ENCODE measurements around the gene USP40. TPM values are rescaled to one million over a fixed set of nuclear protein-coding genes. Genes with fewer than 3 reads are reported as not detected.

The USP40 gene
- total RNA-seq, 1 donor from 2014 or later, result 39.0 TPM

- no peak for DNase-seq (ENCODE audit: low spot score)
Observed at GRCh38 chr2:233463586-233463985, 103.0 kb downstream of the USP40 start.

- no peak for DNase-seq (ENCODE audit: low spot score)
Observed at GRCh38 chr2:233462826-233463470, 103.6 kb downstream of the USP40 start.

DNA sequence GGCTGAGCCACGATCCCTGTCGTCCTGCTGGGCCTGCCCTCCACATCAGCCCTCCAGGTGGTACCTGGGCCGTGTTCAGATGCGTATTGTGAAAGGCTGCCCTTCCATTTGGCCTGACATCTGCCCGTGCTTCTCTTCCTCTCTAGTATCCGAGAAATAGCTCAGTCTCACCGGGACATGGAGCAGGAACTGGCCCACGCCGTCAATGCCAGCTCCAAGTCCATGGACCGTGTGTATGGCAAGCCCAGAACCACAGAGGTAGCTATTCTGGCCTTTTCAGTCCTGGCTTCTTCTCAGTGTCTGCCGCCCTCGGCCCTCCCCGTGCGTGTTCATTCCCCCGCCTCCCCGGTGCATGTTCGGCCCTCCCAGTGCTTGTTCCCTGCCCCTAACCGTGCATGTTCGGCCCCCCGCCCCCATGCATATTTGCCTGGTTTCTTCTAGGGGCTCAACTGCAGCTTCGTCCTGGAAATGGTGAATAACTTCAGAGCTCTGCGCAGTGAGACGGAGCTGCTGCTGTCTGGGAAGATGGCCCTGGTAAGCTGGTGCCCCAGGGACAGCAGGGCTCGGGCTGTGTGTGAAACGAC is 104.3 kb downstream of the USP40 start:
- DNase-seq (ENCODE audit: low spot score), result no peak

GRCh38 chr2:233461481-233461891 is 105.1 kb downstream of the USP40 start:
- no peak for DNase-seq (ENCODE audit: low spot score)

DNA sequence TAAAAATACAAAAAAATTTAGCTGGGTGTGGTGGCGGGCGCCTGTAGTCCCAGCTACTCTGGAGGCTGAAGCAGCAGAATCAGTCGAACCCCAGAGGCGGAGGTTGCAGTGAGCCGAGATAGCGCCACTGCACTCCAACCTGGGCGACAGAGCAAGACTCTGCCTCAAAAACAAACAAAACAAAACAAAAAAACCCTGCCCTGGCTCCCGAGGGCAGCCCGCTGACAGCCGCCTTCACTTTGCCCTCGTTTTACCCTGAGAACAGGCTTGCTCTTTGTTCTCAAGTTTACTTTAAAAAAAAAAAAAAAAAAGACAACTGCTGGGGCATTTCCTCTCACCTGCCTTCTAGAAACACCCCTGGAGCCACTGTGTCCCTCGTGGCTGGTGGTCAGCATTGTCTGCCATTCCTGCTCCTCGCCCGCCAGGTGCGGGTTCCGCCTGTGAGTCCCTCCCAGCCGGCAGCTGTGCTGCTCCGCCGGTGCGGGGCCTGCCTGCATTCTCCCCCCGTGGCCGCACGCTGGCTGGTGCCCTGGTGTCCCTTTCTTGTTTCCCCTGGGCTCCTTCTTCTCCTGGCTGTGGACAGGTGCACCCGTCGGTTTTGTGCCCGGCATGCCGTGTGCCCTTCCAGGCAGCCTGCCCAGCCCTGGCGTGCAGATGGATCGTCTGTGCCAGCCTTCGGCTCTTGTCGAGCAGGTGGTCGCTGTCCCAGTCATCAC is 105.7 kb downstream of the USP40 start:
- DNase-seq (ENCODE audit: low spot score), result no peak

DNA sequence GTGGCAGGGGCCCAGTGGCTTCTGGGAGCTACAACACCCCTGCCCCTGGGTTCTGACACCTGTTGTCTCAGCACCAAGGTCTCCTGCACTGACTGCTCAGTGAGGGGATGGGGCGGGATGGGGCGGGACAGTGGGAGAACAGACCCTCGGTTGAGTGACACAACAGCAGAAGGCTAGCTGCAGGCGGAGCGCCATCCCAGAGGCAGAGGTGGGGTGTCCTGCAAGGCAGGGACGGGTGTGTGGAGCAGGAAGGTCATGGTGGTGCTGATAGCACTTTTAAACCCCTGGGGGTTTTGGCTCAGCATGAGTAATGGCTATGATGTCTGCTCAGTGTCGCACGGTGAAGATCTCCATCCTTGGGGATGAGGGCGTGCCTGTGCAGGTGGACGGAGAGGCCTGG is 107.2 kb downstream of the USP40 start:
- DNase-seq (ENCODE audit: low spot score), result no peak

- DNase-seq (ENCODE audit: low spot score), result no peak
Observed at GRCh38 chr2:233458826-233459225, 107.8 kb downstream of the USP40 start.

DNA sequence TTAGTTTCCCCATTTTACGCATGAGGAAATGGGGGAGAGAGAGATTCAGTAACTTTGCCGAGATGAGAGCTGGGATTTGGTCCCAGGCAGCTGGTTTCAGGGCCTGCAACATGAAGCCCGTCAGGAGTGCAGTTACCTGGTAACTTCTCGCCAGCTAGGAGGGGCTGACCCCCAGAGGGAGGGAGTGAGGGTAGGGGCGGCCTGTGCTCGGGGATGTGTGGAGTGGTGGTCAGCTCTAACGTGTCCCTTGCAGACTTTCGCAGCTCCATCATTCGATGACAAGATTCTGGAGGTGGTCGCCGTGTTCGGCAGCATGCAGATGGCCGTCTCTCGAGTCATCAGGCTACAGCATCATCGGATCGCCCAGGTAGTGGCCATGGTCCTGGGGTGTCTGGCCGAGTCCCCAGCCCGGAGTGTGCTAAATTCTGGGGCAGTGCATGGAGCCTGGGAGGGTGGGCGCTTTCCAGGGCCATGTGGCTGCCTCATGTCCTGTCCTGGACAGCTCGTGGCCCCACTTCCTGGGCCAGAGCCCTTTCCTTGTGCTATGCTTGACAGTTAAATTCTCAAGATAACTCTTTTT is 108.5 kb downstream of the USP40 start:
- DNase-seq (ENCODE audit: low spot score), result no peak

GRCh38 chr2:233457356-233457755 is 109.2 kb downstream of the USP40 start:
- DNase-seq (ENCODE audit: low spot score), result no peak

- DNase-seq (ENCODE audit: low spot score), result no peak
Observed at GRCh38 chr2:233456934-233457333, 109.6 kb downstream of the USP40 start.

DNA sequence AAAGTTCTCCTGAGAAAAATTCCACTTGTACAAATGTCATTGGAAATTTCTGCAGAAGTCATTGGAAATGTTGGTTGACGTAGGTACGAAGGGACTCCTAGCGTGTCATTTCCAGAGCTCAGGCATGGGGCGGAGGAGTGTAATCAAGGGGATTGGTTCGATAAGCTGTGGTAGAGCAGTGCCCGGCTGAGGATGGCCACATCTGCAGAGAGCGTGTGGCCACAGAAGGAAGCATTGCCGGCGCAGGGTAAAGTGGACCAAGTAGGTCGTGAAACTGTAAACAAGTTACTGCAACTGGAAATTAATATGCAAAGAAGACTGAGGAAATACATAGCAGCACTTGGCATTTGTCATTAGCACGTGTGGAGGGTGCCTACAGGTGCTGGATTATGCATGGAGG is 110.5 kb downstream of the USP40 start:
- no peak for DNase-seq (ENCODE audit: low spot score)

- DNase-seq (ENCODE audit: low spot score), result no peak
Observed at GRCh38 chr2:233455491-233455890, 111.1 kb downstream of the USP40 start.

DNA sequence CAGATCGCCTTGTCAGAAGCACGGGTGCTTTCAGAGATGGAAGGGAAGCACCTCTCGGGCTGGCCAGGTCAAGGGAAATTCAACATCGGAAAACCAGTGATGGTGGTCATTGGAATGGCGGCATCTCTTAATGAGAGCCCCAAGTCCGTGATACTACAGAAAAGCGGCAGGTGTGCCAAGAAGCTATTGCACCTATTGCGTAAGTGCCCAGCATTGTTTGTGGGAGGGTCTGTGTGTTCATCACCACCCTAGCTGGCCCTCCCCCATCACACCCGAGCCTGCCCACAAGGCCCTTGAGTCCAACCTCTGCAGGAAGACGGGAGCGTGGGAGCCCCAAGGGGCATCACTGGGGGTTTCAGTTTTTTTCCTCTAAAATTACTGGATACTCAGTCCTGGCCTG is 111.6 kb downstream of the USP40 start:
- no peak for DNase-seq (ENCODE audit: low spot score)

DNA sequence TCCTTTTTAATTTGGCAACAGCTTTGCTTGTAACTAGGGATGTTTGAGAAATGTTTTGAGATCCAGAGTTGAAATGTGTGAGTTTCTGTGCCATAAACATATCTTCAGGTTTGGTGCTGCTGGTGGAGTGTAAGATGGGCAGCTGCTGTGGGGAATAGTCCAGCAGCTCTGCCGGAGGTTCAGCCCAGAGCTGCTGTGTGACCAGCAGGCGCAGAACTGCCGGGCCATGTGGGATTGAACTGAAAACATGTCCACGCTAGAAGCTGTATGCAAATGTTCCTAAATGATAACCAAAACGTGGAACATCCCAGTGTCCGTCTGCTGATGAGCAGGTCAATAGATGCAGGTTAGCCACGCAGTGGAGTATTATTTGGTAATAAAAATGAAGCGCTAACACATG is 112.7 kb downstream of the USP40 start:
- DNase-seq (ENCODE audit: low spot score), result no peak

- no peak for DNase-seq (ENCODE audit: low spot score)
Observed at GRCh38 chr2:233453111-233453915, 113.3 kb downstream of the USP40 start.

DNA sequence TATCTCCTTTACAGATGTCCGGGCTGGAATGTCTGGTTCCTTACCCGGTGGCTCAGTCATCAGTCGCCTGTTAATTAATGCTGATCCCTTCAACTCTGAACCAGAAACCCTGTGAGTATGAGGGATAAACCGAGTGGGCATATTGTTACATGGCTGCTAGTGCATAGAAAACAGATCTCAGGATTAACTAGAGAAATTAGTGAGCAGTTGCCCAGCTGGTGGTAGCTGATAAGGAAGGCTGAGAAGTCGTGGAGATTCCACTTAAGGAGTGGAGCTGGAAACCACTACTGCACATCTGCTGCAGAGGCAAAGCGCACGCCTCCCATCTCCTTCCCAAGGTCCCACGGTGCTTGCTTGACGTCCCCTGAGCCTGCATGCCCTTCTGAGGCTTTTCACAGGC is 114.6 kb downstream of the USP40 start:
- DNase-seq (ENCODE audit: low spot score), result no peak

DNA sequence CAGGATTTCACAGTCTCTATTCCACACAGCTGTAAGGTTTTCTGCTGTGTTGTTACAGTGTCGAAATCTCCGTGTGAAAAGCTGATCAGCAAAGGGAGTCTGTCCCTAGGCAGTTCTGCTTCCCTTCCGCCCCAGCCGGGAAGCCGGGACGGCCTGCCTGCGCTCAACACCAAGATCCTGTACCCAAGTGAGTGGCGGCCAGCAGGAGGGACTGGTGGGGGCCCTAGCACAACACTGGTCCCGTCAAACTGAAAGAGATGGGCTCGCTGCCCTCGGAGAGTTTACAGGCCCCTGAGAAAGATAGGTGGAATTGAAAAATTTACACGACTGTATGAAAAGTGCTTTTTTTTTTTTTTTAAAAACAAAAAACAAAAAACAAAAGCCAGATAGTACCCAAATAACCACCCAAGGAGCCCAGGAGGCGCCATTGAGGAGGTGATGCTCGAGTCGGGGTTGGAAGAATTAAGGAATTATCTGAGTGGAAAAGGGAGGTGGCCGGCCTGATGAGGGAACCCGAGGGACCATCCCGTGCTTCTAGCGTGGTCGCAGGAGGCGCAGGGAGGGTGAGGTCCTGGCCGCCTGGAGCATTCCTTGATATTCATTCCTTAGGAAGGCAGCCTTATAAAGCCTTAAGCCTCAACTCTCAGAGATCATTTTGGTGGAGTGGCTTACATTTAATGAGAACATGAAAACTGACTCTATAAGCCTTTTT is 115.6 kb downstream of the USP40 start:
- no peak for DNase-seq (ENCODE audit: low spot score)

DNA sequence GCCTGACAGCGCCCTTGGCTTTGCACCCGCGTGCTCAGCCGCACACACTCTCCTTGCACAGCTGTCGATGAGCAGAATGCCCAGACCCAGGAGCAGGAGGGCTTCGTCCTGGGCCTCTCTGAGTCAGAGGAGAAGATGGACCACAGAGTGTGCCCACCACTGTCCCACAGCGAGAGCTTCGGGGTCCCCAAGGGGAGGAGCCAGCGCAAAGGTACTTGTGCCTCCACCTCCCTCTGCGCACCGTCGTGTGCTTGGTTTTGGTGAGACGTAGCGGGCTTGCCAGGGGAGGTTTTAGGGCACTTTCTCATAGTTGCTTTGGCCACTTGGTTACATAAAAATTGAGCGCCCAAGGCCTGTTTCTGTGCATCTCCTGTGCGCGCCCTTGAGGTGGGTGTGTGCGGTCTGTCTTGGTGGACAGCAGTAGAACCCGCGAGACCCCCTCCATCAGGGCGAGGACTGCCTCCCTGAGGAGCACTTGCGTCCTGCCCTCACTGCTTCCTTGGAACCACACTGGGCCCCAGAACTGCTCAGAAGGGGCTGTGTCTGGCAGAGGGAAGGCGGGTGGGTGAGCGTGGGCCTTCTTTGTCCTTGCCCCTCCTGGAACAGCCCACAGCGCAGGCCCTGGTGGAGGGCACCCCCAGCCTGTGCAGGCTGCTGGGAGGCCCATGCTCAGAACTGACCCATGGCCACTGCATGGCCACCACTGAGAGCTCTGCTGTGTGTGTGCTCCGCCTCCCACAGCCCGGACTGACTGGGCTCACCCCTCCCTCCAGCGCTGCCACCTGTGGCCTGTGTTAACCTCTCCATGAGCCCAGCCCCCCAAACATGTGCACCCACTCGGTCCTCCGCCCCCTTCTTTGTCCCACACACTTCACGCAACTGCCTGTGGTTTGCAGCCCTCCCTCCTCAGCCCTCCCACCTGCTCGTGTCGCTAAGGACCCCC is 116.4 kb downstream of the USP40 start:
- DNase-seq (ENCODE audit: low spot score), result no peak

- no peak for DNase-seq (ENCODE audit: low spot score)
Observed at GRCh38 chr2:233449081-233449901, 117.3 kb downstream of the USP40 start.

Measured in mesenteric fat pad (tissue), 1 donor.